Epithelial cell of esophagus (primary cell): ENCODE results near the gene C15orf62.

Source experiments
- DNase-seq: peaks from one replicate; pipeline ENCODE4 v3.0.0; 2010; ENCODE audit warnings: low read depth
- H3K4me3 ChIP-seq: 2 replicates; pipeline ENCODE4 v1.5.1; 2011; ENCODE audit warnings: mild to moderate bottlenecking, low read length, control low read depth
- CTCF ChIP-seq: IDR thresholded peaks from 2 replicates; pipeline ENCODE4 v1.5.1; 2011; ENCODE audit warnings: low read depth, mild to moderate bottlenecking, low read length, control low read depth, inconsistent platforms; ENCODE audit not compliant: insufficient read depth; ENCODE audit errors: missing control alignments

Gene C15orf62

GRCh38 chr15:40789999-40790398 lies 20.2 kb downstream of the C15orf62 start:
- TF ChIP-seq CTCF = no peak
- no peak for DNase-seq
- H3K4me3 ChIP-seq = no peak overlapping the region

DNA sequence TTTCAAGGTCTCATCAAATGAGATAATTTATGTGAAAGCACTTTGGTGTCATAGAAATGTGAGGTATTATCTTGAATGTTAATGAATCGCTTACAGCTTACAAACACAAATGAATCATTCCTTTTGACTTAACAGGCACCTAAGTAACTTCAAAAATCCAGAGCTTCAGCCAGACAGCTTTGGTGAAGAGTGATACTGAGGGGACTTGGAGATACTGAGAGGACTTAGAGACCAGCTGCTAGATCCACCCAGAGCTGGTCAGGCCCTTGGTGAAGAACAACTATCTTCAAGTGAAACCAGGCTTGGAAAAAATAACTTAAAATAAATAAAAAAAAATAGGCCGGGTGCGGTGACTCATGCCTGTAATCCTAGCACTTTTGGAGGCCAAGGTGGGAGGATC lies 20.9 kb downstream of the C15orf62 start:
- peak; percentile 57 for DNase-seq
- H3K4me3 ChIP-seq = no peak overlapping the region
- no peak for TF ChIP-seq CTCF

GRCh38 chr15:40792394-40792793 lies 22.6 kb downstream of the C15orf62 start:
- DNase-seq = no peak
- H3K4me3 ChIP-seq = no peak overlapping the region
- TF ChIP-seq CTCF = no peak

DNA sequence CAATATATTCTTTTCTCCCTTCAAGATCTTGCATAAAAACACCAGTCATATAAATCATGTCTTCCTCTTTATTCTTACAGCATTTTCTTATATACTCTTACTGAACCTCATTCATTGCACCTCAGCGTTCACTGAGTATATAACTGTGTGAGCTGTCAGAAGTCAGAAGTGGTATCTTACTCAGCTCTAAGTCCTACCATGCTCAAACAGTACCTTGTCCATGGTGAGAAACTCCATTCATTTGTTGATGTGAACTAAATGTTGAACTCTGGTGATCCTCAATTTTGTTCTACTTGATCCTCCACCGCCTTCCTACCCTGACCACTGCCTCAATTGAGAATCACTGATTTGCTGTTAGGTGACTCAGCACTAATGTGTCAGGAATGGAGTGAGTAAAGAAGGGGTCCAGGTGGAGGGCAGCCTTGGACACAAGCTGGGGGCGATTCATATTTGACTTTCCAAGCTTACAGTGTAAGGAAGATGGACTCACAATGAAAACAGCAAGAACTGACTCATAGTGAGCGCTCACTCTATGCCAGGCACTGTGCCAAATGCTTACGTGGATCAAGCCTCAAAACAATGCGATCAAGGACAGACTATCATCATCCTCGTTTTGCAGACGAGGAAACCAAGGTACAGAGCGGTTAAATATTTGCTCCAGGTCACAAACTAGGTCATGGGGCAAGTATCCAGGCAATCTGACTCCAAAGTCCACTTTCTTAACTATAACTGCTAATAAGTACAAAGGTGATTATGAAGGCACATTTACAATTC lies 23.6 kb downstream of the C15orf62 start:
- peak; percentile 97 for DNase-seq
- no peak overlapping the region for H3K4me3 ChIP-seq
- TF ChIP-seq CTCF = no peak

GRCh38 chr15:40796041-40796440 lies 26.3 kb downstream of the C15orf62 start:
- no peak overlapping the region for H3K4me3 ChIP-seq
- no peak for DNase-seq
- no peak for TF ChIP-seq CTCF

DNA sequence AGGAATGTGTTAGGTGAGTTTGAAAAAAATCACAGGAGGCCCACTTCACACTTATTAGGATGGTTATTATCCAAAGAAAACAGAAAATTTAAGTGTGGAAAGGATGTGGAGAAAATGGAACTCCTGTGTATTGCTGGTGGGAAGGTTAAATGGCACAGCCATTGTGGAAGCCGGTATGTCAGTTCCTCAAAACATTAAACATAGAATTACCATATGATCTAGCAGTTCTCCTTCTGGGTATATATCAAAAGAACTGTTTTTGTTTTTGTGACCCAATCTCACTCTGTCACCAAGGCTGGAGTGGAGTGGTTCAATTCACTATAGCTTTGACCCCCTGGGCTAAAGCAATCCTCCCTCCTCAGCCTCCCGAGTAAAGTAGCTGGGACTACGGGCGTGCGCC lies 26.7 kb downstream of the C15orf62 start:
- no peak for DNase-seq
- no peak for TF ChIP-seq CTCF
- no peak overlapping the region for H3K4me3 ChIP-seq

DNA sequence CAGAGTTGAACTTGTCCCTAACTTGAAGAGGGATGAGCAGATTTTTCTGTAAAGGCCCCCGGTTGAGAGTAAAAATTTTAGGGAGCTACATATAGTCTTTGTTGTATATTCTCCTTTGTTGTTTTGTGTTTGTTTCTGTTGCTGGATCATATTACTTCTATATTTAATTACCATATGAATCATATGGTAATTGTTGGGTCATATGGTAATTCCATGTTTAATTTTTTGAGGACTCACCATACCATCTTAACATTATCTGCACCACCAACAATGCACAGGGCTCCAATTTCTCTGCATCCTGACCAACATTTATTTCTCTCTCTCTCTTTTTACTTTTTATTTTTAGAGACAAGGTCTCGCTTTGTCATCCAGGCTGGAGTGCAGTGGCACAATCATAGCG lies 29.7 kb downstream of the C15orf62 start:
- TF ChIP-seq CTCF = no peak
- no peak for DNase-seq
- no peak overlapping the region for H3K4me3 ChIP-seq
